SK-N-SH treated with all-trans-retinoic acid at 6 μM for 48 hours (cell line): Measurements from ENCODE around the gene ACAD10.

ENCODE experiments used
- PATZ1 ChIP-seq: fragments of 250-450 bp; sonication (Bioruptor Pico); IDR thresholded peaks from 2 replicates; pipeline ENCODE4 v1.8.0; 2020; ENCODE audit warnings: mild to moderate bottlenecking, moderate library complexity, borderline replicate concordance
- RARB ChIP-seq: fragments of 250-450 bp; sonication (Bioruptor Pico); IDR thresholded peaks from 2 replicates; pipeline ENCODE4 v1.8.0; 2021; ENCODE audit warnings: mild to moderate bottlenecking, moderate library complexity
- TCF4 ChIP-seq: fragments of 250-450 bp; sonication (Bioruptor Pico); IDR thresholded peaks from 2 replicates; pipeline ENCODE4 v1.8.0; 2021; ENCODE audit warnings: mild to moderate bottlenecking, moderate library complexity, borderline replicate concordance
- ZFP3 ChIP-seq: fragments of 250-450 bp; sonication (Bioruptor Pico); IDR thresholded peaks from 2 replicates; pipeline ENCODE4 v1.5.0; 2020; ENCODE audit warnings: mild to moderate bottlenecking, moderate library complexity

- no peak for TF ChIP-seq PATZ1 (CRISPR knock-in tag)
- no peak for TF ChIP-seq RARB (CRISPR knock-in tag)
- no peak for TF ChIP-seq TCF4
- no peak for TF ChIP-seq ZFP3 (CRISPR knock-in tag)
Observed at GRCh38 chr12:111791507-111791906, 105.7 kb downstream of the ACAD10 start.
